Upper lobe of left lung (tissue), 4 donors: ENCODE measurements around the gene PDE1A.

Experiments used
- EP300 ChIP-seq, 4 donors: sonication (generic); formaldehyde crosslinking; IDR thresholded peaks; one replicate each; pipeline ENCODE4 v1.5.1; 2017; ENCODE audit warnings: antibody characterized with exemption in 4 of 4, control low read depth in 2 of 4
- POLR2A ChIP-seq, 4 donors: fragments of 450-650 bp; IDR thresholded peaks; one replicate each; pipeline ENCODE4 v1.5.1; 2016 to 2017; ENCODE audit warnings: antibody characterized with exemption in 4 of 4, mild to moderate bottlenecking in 2 of 4
- POLR2AphosphoS5 ChIP-seq, 2 donors: sonication (generic); formaldehyde crosslinking; IDR thresholded peaks; one replicate each; pipeline ENCODE4 v1.5.1; 2017; ENCODE audit warnings: antibody characterized with exemption in 2 of 2
- TF ChIP-seq, protein P1 (sequence below), 6 experiments: fragments of 450-650 bp in 4 of 6; fragments of 200-600 bp in 2 of 6; sonication (generic) in 2 of 6; IDR thresholded peaks; one replicate each; pipeline ENCODE4 v1.5.1; 2016 to 2019; ENCODE audit warnings: antibody characterized with exemption in 6 of 6

DNA sequence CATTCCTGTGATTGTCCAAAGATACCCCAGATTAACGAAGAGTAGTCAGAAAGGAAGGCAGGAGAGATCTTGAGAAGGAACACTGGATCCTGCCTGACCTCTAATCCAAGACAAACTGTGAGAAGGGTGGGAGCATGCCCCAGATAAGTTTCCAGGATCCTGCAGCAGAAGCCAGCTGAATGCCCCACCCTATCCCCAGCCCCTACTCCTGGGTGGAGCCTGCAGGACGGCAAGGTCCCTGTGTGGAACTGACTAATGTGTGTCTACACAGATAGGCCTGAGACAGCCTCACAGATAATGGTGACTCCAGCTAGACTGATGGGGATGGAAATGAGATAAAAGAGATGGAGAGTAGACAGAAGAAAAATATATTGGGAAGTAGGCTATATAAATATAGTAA, 174.3 kb downstream of the PDE1A start:
- TF ChIP-seq, protein P1, sequence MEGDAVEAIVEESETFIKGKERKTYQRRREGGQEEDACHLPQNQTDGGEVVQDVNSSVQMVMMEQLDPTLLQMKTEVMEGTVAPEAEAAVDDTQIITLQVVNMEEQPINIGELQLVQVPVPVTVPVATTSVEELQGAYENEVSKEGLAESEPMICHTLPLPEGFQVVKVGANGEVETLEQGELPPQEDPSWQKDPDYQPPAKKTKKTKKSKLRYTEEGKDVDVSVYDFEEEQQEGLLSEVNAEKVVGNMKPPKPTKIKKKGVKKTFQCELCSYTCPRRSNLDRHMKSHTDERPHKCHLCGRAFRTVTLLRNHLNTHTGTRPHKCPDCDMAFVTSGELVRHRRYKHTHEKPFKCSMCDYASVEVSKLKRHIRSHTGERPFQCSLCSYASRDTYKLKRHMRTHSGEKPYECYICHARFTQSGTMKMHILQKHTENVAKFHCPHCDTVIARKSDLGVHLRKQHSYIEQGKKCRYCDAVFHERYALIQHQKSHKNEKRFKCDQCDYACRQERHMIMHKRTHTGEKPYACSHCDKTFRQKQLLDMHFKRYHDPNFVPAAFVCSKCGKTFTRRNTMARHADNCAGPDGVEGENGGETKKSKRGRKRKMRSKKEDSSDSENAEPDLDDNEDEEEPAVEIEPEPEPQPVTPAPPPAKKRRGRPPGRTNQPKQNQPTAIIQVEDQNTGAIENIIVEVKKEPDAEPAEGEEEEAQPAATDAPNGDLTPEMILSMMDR (IDR thresholded peaks at IDR 0.05) = no peak
- TF ChIP-seq POLR2A (IDR thresholded peaks at IDR 0.05) (no peak), EP300 (IDR thresholded peaks at IDR 0.05) (no peak), POLR2AphosphoS5 (IDR thresholded peaks at IDR 0.05) (no peak)
